ENCODE data around the gene C8G.

DNA sequence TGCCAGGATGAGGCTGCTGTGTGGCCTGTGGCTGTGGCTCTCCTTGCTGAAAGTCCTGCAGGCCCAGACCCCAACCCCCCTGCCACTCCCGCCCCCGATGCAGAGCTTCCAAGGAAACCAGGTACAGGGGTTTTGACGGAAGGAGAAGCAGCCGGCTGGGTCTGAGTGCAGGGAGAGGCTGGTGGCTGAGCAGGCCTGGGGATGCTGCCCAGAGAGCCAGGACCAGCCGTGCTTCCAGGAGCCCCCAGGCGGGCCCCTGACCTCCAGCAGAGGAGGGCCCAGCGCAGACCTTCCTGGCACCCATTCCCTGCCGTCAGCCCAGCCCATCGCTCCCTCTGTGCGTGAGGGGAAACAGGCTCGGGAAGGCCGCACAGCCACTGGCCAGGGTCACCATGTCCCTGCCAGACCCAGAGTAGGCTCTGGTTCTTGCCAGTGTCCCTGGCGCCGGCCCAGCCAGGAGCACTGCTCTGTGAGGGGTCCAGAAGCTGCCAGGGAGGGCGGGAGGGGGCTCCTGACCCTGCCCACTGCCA is 7.3 kb downstream of the C8G start:
- no peak for TF ChIP-seq POLR2A (IDR thresholded peaks at IDR 0.05)
- TF ChIP-seq, protein P1, sequence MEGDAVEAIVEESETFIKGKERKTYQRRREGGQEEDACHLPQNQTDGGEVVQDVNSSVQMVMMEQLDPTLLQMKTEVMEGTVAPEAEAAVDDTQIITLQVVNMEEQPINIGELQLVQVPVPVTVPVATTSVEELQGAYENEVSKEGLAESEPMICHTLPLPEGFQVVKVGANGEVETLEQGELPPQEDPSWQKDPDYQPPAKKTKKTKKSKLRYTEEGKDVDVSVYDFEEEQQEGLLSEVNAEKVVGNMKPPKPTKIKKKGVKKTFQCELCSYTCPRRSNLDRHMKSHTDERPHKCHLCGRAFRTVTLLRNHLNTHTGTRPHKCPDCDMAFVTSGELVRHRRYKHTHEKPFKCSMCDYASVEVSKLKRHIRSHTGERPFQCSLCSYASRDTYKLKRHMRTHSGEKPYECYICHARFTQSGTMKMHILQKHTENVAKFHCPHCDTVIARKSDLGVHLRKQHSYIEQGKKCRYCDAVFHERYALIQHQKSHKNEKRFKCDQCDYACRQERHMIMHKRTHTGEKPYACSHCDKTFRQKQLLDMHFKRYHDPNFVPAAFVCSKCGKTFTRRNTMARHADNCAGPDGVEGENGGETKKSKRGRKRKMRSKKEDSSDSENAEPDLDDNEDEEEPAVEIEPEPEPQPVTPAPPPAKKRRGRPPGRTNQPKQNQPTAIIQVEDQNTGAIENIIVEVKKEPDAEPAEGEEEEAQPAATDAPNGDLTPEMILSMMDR (IDR thresholded peaks at IDR 0.05 in 4 of 5, conservative IDR thresholded peaks at IDR 0.05 in 1 of 5), result no peak
